ENCODE results near the gene SARDH.

DNA sequence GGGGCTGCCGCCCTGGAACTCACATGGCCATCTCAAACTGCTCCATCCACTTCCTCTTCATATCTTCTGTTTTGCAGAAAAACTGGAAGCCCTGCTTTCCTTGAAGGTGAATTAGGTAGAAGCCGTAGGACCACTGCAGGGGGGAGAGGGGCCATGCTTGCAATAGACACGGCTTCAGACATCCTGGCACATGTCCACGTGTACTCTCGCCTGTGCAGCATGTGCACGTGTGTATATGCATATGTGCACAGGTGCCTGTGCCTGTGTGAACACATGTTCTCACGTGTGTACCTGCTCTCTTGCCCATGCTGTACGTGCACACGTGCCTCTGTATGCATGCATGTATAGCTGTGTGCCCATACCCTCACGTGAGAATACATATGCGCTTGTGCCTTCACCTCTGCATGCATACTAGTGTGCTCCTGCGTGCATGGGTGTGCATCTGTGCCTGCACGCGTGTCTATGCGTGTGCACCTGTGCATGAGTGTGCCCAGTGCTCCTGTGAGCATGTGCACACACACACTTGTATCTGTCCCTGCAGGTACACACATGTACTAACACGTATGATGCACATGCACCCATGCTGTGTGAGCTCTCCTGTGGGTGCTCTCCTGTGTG lies 47.7 kb upstream of the SARDH start:
- TF ChIP-seq, protein P1, sequence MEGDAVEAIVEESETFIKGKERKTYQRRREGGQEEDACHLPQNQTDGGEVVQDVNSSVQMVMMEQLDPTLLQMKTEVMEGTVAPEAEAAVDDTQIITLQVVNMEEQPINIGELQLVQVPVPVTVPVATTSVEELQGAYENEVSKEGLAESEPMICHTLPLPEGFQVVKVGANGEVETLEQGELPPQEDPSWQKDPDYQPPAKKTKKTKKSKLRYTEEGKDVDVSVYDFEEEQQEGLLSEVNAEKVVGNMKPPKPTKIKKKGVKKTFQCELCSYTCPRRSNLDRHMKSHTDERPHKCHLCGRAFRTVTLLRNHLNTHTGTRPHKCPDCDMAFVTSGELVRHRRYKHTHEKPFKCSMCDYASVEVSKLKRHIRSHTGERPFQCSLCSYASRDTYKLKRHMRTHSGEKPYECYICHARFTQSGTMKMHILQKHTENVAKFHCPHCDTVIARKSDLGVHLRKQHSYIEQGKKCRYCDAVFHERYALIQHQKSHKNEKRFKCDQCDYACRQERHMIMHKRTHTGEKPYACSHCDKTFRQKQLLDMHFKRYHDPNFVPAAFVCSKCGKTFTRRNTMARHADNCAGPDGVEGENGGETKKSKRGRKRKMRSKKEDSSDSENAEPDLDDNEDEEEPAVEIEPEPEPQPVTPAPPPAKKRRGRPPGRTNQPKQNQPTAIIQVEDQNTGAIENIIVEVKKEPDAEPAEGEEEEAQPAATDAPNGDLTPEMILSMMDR (IDR thresholded peaks at IDR 0.05; ENCODE audit: extremely low read depth in 1 of 2, insufficient read depth in 1 of 2, low read depth in 1 of 2, low read length in 2 of 2) = no peak
- TF ChIP-seq JUN (IDR thresholded peaks at IDR 0.05; ENCODE audit: borderline replicate concordance, insufficient read depth, insufficient read length, low read depth) (no peak), POLR2A (IDR thresholded peaks at IDR 0.05; ENCODE audit: low read depth, low read length) (no peak), EZH2 (IDR thresholded peaks at IDR 0.05; ENCODE audit: borderline replicate concordance, low read depth, low read length, severe bottlenecking) (no peak), FOS (IDR thresholded peaks at IDR 0.05; ENCODE audit: borderline replicate concordance, insufficient read depth, low read length) (no peak), POLR2AphosphoS5 (IDR thresholded peaks at IDR 0.05; ENCODE audit: insufficient read depth, low read depth, low read length) (no peak), GATA2 (IDR thresholded peaks at IDR 0.05; ENCODE audit: insufficient read depth, insufficient read length, low read depth, low read length) (no peak), MYC (IDR thresholded peaks at IDR 0.05; ENCODE audit: low read depth, low read length) (no peak)
- TF ChIP-seq, protein P2, sequence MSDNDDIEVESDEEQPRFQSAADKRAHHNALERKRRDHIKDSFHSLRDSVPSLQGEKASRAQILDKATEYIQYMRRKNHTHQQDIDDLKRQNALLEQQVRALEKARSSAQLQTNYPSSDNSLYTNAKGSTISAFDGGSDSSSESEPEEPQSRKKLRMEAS (IDR thresholded peaks at IDR 0.05; ENCODE audit: insufficient read depth, insufficient read length) = peak; percentile 37
